Transverse colon (tissue), 4 donors: ENCODE data around the gene TOB1. TPM values are rescaled to one million over a fixed set of nuclear protein-coding genes. Genes with fewer than 3 reads are reported as not detected.
A peak's percentile ranks its signal among the peaks of the same experiment; 100 is the strongest.

Experiments
- DNase-seq: peaks from one replicate; pipeline ENCODE4 v3.0.0-alpha.2; 2019
- H3K27ac ChIP-seq, 4 donors: fragments of 200-600 bp; sonication (generic); 2 replicates each; pipeline ENCODE4 v1.5.1; 2016 to 2018; ENCODE audit warnings: inconsistent platforms in 4 of 4
- H3K27me3 ChIP-seq: fragments of 200-600 bp; sonication (generic); 2 replicates; pipeline ENCODE4 v1.5.1; 2017; ENCODE audit warnings: inconsistent platforms
- H3K36me3 ChIP-seq, 4 donors: fragments of 200-600 bp; sonication (generic); 2 replicates each; pipeline ENCODE4 v1.5.1; 2017 to 2019; ENCODE audit warnings: inconsistent platforms in 4 of 4
- H3K4me1 ChIP-seq, 4 donors: fragments of 200-600 bp; sonication (generic); 2 replicates each; pipeline ENCODE4 v1.5.1; 2017 to 2020; ENCODE audit warnings: inconsistent platforms in 4 of 4
- H3K4me3 ChIP-seq, 4 donors: fragments of 200-600 bp; sonication (generic); 1 replicate in 1 of 4; 2 replicates in 3 of 4; pipeline versions ENCODE4 v1.5.1 to v1.6.1; 2017 to 2019; ENCODE audit warnings: inconsistent platforms in 4 of 4
- H3K9me3 ChIP-seq, 2 donors: fragments of 200-600 bp; sonication (generic); 2 replicates each; pipeline ENCODE4 v1.5.1; 2017 to 2019; ENCODE audit warnings: inconsistent platforms in 2 of 2
- EP300 ChIP-seq: sonication (generic); formaldehyde crosslinking; IDR thresholded peaks from one replicate; pipeline ENCODE4 v1.6.1; 2017; ENCODE audit warnings: antibody characterized with exemption, low read depth
- POLR2A ChIP-seq: fragments of 450-650 bp; IDR thresholded peaks from one replicate; pipeline ENCODE4 v1.6.1; 2016; ENCODE audit warnings: antibody characterized with exemption, mild to moderate bottlenecking, moderate library complexity
- POLR2AphosphoS5 ChIP-seq, 3 donors: sonication (generic); formaldehyde crosslinking; IDR thresholded peaks; one replicate each; pipeline ENCODE4 v1.6.1; 2016; ENCODE audit warnings: antibody characterized with exemption in 3 of 3
- WGBS, 2 donors: methylation state at CpG; one replicate each; pipeline ENCODE4 v1.1.5; 2018; ENCODE audit warnings: low coverage in 1 of 2; 5-methylcytosine and 5-hydroxymethylcytosine counted together
- in situ Hi-C, 4 donors: fragments of 200-750 bp; cut with MboI; loops; one replicate each; pipeline versions ENCODE4 v1.15.0 to v1.15.1; 2017; ENCODE audit warnings: low sequenced_read_pairs in 3 of 4, low pct_ligation_motif_present in 1 of 4, low pct_unique_long_range_greater_than_20kb in 1 of 4
- intact Hi-C: fragments of 100-400 bp; cut with DNase I; formaldehyde crosslinking; loops from one replicate; pipeline ENCODE4 v1.15.1; 2023; ENCODE audit warnings: low total_unique reads
- total RNA-seq, 4 donors: library from RNA; depleted of rRNA; stranded (reverse); fragments of >200 nt; gene quantifications; one replicate each; pipeline ENCODE4 v1.1.0, GENCODE V29; 2016
- TF ChIP-seq, protein P1 (sequence below), 5 experiments: fragments of 200-600 bp in 3 of 5; fragments of 450-650 bp in 2 of 5; sonication (generic) in 3 of 5; IDR thresholded peaks; 1 replicate in 2 of 5; 2 replicates in 3 of 5; pipeline ENCODE4 v1.5.1; 2016 to 2017; ENCODE audit warnings: antibody characterized with exemption in 5 of 5, inconsistent platforms in 3 of 5, mild to moderate bottlenecking in 2 of 5, moderate library complexity in 1 of 5

The TOB1 gene
- total RNA-seq, 4 donors from 2014 or later = 69.1 to 88.3 (median 75.5) TPM

DNA sequence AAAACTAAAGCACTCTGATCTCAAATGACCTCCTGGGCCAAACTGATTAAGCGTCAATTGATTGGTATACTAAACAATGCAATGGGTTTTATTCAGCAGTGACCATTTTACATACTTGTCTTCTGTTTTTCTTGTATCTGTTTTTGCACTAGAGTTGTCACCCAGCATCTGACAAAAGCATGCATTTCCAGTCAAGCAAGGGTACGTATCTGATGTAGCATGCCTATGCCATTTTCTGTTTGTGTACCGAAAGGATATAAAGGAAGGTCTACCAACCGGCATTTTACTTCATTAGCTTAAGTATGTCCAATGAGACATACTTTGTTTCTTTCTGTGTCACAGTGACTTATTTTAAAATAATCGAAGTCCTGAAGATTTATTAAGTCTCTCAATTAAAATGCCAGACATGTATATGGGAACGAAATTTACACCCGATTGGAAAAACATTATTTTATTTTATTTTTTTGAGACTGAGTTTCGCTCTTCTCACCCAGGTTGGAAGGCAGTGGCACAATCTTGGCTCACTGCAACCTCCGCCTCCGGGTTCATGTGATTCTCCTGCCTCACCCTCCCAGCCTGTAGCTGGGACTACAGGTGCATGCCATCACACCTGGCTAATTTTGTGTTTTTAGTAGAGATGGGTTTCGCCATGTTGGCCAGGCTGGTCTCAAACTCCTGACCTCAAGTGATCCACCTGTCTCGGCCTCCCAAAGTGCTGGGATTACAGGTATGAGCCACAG is 7.5 kb downstream of the TOB1 start:
- Histone ChIP-seq H3K4me3 (no peak overlapping the region), H3K4me1 (peaks cover 3 to 74% (median 40%) of the 10 kb centered on the region in 4 donors), H3K9me3 (no peaks in the 10 kb centered on the region), H3K36me3 (peaks cover 0 to 20% (median 0%) of the 10 kb centered on the region in 4 donors), H3K27me3 (no peaks in the 10 kb centered on the region), H3K27ac (peak overlapping the region; percentile 26 to 66 (median 50))
- in situ Hi-C loops (loop anchor here in 2 of 4 donors (25.0 kb wide), 1 partner anchor 304 kb away; the partner anchor contains the start of genes NME1 (in 2 of the 2) and NME2 (in 2 of the 2)), intact Hi-C loops (no loop called here)
- no peak for DNase-seq
- TF ChIP-seq, protein P1, sequence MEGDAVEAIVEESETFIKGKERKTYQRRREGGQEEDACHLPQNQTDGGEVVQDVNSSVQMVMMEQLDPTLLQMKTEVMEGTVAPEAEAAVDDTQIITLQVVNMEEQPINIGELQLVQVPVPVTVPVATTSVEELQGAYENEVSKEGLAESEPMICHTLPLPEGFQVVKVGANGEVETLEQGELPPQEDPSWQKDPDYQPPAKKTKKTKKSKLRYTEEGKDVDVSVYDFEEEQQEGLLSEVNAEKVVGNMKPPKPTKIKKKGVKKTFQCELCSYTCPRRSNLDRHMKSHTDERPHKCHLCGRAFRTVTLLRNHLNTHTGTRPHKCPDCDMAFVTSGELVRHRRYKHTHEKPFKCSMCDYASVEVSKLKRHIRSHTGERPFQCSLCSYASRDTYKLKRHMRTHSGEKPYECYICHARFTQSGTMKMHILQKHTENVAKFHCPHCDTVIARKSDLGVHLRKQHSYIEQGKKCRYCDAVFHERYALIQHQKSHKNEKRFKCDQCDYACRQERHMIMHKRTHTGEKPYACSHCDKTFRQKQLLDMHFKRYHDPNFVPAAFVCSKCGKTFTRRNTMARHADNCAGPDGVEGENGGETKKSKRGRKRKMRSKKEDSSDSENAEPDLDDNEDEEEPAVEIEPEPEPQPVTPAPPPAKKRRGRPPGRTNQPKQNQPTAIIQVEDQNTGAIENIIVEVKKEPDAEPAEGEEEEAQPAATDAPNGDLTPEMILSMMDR (IDR thresholded peaks at IDR 0.05) = no peak
- TF ChIP-seq POLR2A = no peak
- TF ChIP-seq EP300 = no peak
- TF ChIP-seq POLR2AphosphoS5 (IDR thresholded peaks at IDR 0.05) = no peak
- WGBS, 2 donors = 94 to 96% methylated on average over 11 to 12 of the region's 12 CpGs

DNA sequence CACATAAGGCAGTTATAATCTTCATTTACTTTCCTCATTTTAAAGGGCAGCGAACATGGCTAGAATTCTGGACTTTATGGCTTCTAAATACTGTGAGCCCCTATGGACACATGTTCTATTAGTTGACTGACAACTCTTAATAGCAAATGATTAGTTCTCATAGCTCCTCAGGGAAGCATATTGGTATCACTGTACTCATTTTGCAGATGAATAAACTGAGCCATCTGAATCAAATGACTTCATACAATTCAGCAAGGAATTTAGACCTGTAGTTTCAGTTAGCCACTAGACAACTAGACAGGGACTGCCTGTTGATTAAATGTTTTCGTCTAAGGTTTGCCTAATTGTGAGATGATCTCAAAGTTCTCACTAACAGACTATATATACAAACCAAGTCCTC is 9.7 kb downstream of the TOB1 start:
- Histone ChIP-seq H3K4me3 (no peak overlapping the region), H3K27ac (peak overlapping the region; percentile 35 to 67 (median 54)), H3K9me3 (no peaks in the 10 kb centered on the region), H3K36me3 (peaks cover 0 to 4% (median 0%) of the 10 kb centered on the region in 4 donors), H3K27me3 (no peaks in the 10 kb centered on the region), H3K4me1 (peaks cover 14 to 73% (median 29%) of the 10 kb centered on the region in 4 donors)
- intact Hi-C loops (no loop called here), in situ Hi-C loops (loop anchor here in 2 of 4 donors (25.0 kb wide), 1 partner anchor 306 kb away; the partner anchor contains the start of genes NME1 (in 2 of the 2) and NME2 (in 2 of the 2))
- TF ChIP-seq POLR2AphosphoS5 (IDR thresholded peaks at IDR 0.05) (no peak), POLR2A (no peak), EP300 (no peak)
- TF ChIP-seq, protein P1 (IDR thresholded peaks at IDR 0.05) = no peak
- DNase-seq = no peak
- WGBS, 2 donors = 65 to 79% methylated on average over 2 of the region's 2 CpGs

DNA sequence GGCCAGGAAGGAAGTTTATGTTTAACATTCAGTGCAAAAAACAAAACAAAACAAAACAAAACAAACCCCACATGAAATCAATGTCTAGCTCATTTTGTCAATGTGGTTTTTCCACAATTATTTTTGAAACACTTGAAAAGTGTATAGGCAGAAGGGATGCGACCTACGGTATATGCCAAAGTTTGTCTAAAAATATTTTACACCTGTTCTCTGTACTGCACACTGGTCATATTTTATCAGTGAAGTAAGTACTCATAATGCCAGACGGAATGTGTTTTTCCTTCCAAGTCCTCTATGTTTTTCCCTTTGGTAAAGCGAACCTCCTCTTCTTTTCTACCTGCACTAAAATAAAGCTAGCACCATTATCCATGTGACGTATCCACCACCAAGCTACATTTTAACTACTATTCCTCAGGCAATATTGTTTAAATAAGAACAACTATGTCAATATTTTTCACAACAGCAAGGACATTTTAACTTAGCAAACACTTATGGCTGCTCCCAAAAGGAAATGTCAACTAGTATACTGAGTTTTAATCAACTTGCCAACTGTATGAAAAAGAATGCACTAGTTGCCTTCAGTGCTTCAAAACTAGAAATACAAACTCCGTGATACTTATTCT is 10.3 kb downstream of the TOB1 start:
- H3K4me3 ChIP-seq = no peak overlapping the region
- H3K9me3 ChIP-seq = no peaks in the 10 kb centered on the region
- H3K27ac ChIP-seq = peak overlapping the region; percentile 35 to 67 (median 54)
- H3K4me1 ChIP-seq = peaks cover 14 to 67% (median 26%) of the 10 kb centered on the region in 4 donors
- no peaks in the 10 kb centered on the region for H3K36me3 ChIP-seq
- WGBS, 2 donors = 49 to 50% methylated on average over 6 of the region's 6 CpGs
- H3K27me3 ChIP-seq = no peaks in the 10 kb centered on the region
- DNase-seq = no peak
- intact Hi-C loops = no loop called here
- TF ChIP-seq, protein P1 (IDR thresholded peaks at IDR 0.05) = no peak
- TF ChIP-seq POLR2A (no peak), POLR2AphosphoS5 (IDR thresholded peaks at IDR 0.05) (no peak)
- in situ Hi-C loops = loop anchor here in 2 of 4 donors (25.0 kb wide), 1 partner anchor 306 kb away; the partner anchor contains the start of genes NME1 (in 2 of the 2) and NME2 (in 2 of the 2)

DNA sequence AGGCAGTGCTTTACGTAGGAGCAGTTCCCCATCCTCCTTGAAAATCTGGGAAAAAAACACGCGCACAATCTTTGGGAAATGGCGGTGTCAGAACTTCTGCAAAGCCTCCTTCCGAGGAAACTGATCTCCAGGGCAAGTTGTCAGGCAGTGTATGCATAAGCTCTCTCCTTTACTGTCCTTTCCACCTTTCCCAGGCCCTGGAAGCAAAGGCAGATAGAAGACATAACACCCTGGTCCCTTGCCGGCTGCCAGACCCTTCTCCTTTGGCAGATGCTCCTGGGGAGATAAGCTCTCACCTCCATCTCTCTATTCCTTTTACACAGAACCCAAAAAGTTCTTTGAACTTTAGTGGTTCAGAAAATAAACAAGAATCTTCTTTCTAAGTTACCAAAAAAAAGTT is 12.4 kb downstream of the TOB1 start:
- no peaks in the 10 kb centered on the region for H3K9me3 ChIP-seq
- no peaks in the 10 kb centered on the region for H3K36me3 ChIP-seq
- WGBS, 2 donors = 90 to 93% methylated on average over 2 to 6 of the region's 6 CpGs
- no peak for DNase-seq
- H3K27me3 ChIP-seq = no peaks in the 10 kb centered on the region
- in situ Hi-C loops (loop anchor here (5.0 to 25.0 kb wide), 2 partner anchors 104 to 309 kb away; partner anchors contain the start of genes NME1 (in 2 of the 4) and NME2 (in 2 of the 4)), intact Hi-C loops (no loop called here)
- no peak for TF ChIP-seq EP300
- no peak for TF ChIP-seq POLR2A
- H3K27ac ChIP-seq = peak overlapping the region in 3 of 4 donors; percentile 15 to 85 (median 66)
- H3K4me1 ChIP-seq = peaks cover 14 to 60% (median 26%) of the 10 kb centered on the region in 4 donors
- no peak overlapping the region for H3K4me3 ChIP-seq
